ENCODE results near the gene SIPA1L2.

SIPA1L2 gene

GRCh38 chr1:232657426-232658005, 27.6 kb upstream of the SIPA1L2 start:
- DNase-seq (ENCODE audit: low read depth): peak; percentile 23
- TF ChIP-seq CTCF (IDR thresholded peaks at IDR 0.05; ENCODE audit: insufficient read depth, low read depth, low read length, missing control alignments): no peak
- H3K4me3 ChIP-seq (ENCODE audit: low read length): no peak overlapping the region

GRCh38 chr1:232655746-232656085, 25.8 kb upstream of the SIPA1L2 start:
- DNase-seq (ENCODE audit: low read depth): no peak
- TF ChIP-seq CTCF (IDR thresholded peaks at IDR 0.05; ENCODE audit: insufficient read depth, low read depth, low read length, missing control alignments): no peak

GRCh38 chr1:232655028-232655745, 25.3 kb upstream of the SIPA1L2 start:
- H3K4me3 ChIP-seq (ENCODE audit: low read length): no peak overlapping the region
- no peak for TF ChIP-seq CTCF (IDR thresholded peaks at IDR 0.05; ENCODE audit: insufficient read depth, low read depth, low read length, missing control alignments)
- peak; percentile 12 for DNase-seq (ENCODE audit: low read depth)

More at GRCh38 chr1:232655746-232656085, 25.8 kb upstream of the SIPA1L2 start:
- no peak overlapping the region for H3K4me3 ChIP-seq (ENCODE audit: low read length)

- TF ChIP-seq CTCF (IDR thresholded peaks at IDR 0.05; ENCODE audit: insufficient read depth, low read depth, low read length, missing control alignments): no peak
- H3K4me3 ChIP-seq (ENCODE audit: low read length): no peak overlapping the region
- no peak for DNase-seq (ENCODE audit: low read depth)
Measured at GRCh38 chr1:232653789-232654188, 23.9 kb upstream of the SIPA1L2 start.

- no peak for DNase-seq (ENCODE audit: low read depth)
- TF ChIP-seq CTCF (IDR thresholded peaks at IDR 0.05; ENCODE audit: insufficient read depth, low read depth, low read length, missing control alignments): no peak
- H3K4me3 ChIP-seq (ENCODE audit: low read length): no peak overlapping the region
Measured at GRCh38 chr1:232650845-232651244, 20.9 kb upstream of the SIPA1L2 start.

GRCh38 chr1:232650418-232650817, 20.5 kb upstream of the SIPA1L2 start:
- H3K4me3 ChIP-seq (ENCODE audit: low read length): no peak overlapping the region
- no peak for DNase-seq (ENCODE audit: low read depth)
- no peak for TF ChIP-seq CTCF (IDR thresholded peaks at IDR 0.05; ENCODE audit: insufficient read depth, low read depth, low read length, missing control alignments)

GRCh38 chr1:232648316-232648715, 18.4 kb upstream of the SIPA1L2 start:
- no peak for TF ChIP-seq CTCF (IDR thresholded peaks at IDR 0.05; ENCODE audit: insufficient read depth, low read depth, low read length, missing control alignments)
- peak; percentile 77 for DNase-seq (ENCODE audit: low read depth)
- no peak overlapping the region for H3K4me3 ChIP-seq (ENCODE audit: low read length)

All from epithelial cell of esophagus (primary cell).